HG03571 (cell line): ENCODE measurements around the gene SUSD6.
"Not testable (repeated sequence)": the region's sequence is repeated elsewhere in the genome, so short reads cannot be mapped to it uniquely, and the experiment has no call there.

Source experiments
- ATAC-seq: cut with Tn5 transposase; IDR thresholded peaks from one replicate; pipeline ENCODE4 v1.9.1; 2021; ENCODE audit not compliant: unreplicated experiment

The SUSD6 gene

DNA sequence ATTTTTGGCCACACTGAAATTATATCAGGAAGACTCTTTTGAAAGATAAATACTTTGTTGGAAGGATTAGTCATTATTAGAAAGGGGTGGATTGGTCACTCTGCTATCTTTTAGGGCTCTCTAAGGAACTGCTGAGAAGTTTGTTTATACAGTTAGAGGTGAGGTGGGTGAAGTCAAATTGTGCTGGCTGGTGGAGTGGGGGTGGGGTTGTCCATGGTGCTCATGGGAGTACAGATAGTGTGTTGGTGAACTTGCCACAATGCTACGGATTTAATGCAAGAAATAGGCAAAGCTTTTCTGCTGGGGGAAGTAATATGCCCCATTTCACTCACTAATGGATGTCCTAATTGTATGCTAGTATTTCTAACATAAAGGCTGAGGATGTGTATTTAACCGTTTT lies 35.8 kb downstream of the SUSD6 start:
- ATAC-seq: no peak

DNA sequence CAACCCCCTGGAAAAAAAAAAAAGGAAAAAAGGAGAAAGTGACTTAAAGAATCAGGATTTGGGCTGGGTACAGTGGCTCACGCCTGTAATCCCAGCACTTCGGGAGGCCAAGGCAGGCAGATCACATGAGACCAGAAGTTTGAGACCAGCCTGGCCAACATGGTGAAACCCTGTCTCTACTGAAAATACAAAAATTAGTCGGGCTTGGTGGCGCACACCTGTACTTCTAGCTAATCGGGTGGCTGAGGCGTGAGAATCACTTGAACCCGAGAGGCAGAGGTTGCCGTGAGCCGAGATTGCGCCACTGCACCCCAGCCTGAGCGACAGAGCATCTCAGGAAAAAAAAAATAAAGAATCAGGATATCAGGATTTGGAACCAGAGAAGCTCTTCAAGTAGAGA lies 36.2 kb downstream of the SUSD6 start:
- ATAC-seq: not testable (repeated sequence)

DNA sequence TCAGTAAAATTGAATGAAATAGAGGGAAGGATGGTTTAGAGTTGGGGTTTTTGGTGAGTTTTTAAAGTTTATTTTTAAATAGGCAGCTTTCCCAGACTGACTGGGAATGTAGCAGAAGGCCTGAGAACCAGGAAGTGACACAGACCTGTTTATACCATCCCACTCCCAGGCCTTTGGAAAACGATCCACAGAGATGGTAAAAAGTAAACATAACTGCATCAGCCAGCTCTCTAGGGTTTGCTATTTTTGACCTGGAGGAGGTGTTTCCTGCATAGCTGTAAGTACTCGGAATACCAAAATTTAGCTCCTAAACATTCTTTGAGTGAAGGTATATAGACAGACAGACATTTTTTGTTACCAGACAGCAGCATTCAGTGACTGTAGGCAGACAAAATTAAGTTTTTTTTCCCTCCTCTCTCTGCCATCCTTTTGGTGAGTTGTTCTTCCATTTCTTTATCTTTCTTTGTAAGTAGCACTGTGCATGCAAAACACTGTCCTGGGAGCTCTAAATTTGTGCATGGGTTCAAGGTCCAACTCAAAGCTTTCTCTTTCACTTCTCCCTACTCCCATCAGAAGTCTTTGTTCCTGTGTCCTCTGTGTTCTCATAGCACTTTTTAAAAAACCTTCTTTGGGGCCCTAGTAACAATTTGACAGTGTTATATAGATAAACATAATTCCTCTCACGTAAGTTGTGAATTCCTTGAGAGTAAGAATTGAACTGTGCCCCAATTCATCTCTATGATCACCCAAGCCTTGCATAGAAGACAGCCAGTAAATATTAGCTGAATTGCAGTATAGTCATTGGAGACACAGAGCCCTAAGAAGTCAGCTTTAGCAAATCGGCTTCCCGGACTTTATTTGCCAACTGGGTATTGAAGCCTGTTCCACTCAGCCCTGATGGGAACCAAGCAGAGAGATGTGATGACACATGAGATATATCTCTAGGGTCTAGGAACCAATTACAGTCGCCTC lies 37.4 kb downstream of the SUSD6 start:
- peak; percentile 39 for ATAC-seq

DNA sequence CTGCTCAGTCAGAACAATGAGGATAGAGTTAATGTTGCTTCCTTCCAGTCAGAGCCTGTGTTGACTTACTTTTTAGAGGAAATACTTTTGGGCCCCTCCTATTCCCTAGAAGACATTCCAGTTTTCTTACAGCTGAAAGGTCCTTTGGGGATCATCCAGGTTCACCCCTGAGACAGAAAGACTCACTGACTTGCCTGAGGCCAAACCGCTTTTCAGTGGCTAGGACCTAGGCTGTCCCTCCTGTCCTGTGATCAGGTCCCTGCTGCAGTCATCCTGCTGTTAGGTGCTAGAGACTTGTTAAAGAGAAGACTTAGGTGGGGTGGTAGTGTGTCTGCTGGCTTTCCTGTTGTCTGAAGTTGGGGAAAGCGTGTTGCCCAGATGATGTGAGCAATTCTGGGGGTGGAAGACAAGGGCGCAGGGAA lies 39.6 kb downstream of the SUSD6 start:
- no peak for ATAC-seq

DNA sequence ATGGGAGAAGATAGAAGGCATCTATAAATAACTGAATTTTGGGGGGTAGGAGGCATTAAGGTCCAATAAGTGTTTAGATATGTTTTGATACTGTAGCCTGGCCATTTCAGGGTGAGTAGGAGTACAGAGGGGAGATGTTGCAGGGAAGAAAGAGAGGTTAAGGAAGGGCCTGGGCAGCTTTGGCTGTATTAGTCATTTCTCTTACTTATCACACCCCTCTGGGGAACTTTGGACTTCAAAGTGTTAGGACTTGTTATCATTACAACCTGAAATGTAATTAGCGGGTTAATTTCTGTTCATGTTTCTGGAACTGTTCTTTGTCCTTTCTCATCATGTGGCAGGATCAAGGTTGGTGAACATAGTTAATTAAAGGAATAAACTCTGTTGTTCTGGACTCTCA lies 40.3 kb downstream of the SUSD6 start:
- no peak for ATAC-seq

DNA sequence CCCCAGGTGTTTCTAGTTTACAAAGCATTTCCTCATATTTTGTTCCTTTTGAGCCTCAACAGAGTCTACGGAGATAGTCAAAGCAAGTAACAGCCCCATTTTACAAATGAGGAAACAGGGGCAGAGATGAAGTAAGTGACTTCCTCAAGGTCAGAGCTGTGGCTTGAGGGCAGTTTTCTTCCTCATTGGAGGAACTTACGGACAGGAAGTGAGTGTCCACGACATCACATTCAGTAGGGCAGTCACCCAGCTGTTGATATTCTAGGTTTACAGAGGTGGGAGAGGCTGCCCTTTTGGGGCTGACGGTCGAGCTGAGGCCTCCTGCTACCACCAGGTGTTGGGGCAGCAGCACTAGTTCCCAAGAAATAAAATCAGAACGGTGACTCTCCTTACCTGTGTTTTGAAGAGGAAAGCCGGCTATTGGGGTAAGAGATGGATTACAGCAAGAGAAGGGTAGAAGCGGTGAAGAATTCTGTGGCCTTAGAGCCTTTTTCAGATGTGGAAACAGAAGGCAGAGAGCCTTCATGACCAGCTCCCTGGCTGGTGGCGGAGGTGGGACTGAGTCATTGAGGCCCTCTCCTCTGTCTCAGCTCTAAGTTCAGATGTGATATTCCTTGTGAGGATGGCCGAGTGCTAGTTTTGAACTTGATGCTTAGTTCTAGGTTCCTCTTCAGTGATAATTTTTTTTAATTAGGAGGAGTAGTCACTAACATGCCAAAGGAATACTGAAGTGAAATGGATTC lies 41.7 kb downstream of the SUSD6 start:
- ATAC-seq: peak; percentile 48

DNA sequence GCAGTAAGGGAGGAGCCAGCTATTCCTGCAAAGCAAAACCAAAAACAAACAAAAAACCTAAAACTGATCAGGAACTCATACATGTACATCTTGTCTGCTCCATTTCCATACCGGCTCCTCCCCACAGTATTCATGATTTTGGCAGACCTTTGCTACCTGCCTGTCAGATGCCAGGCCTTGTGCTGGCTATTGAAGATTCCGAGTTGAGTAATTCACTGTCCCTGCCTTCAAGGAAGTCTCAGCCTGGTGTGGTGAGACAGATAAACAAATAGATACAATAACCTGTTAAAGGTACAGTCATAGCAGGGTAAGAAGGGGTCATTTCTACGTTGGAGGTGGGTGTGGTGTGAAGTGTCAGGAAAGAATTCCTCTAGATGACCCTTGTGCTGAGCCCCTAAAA lies 42.7 kb downstream of the SUSD6 start:
- ATAC-seq: no peak

DNA sequence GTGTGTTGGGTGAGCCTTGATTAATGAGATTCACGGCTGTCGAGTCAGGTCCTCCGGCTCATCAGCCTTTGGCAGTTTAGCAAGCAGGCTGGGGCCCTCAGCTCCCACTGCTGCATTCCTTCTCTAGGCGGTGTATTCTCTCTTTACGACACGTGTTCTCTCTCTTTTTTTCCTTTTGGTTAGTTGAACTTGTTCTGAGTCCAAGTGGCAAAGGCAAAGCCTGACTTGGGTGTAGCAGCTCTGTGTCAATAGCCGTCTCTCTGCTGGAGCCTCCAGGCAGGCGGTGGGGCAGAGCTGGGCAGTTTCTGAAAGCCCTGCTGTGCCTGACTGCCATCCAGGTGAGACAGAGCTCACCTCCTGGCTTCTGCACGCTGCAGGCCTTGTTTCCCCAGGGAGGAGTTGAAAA lies 46.6 kb downstream of the SUSD6 start:
- no peak for ATAC-seq

DNA sequence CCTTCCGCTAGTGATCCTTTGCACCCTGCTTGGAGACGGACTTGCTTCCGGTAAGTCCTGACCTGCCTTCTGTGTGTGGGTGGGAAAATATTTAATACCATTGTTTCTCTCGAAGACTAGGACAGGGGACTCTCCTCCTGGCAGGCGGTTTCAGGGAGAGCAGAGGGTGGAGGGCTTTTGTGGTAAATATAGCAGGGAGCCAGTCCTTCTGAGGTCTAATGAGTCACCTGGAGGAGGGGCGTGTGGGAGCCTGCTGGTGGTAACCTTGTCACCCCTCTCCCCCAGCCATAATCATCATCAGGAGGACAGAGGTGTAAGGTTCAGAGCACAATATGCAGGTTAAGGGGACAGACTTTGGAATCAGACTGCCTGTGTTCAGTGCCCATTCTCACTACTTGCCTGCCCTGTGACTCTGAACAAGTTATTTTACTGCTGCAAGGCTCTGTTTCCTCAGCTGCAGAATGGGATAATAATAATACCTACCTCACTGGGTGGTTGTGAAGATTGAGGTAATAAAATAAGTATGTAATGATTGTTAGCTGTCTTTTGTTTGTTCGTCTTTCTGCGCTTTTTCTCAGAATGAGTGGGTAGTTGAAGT lies 47.4 kb downstream of the SUSD6 start:
- ATAC-seq: no peak

DNA sequence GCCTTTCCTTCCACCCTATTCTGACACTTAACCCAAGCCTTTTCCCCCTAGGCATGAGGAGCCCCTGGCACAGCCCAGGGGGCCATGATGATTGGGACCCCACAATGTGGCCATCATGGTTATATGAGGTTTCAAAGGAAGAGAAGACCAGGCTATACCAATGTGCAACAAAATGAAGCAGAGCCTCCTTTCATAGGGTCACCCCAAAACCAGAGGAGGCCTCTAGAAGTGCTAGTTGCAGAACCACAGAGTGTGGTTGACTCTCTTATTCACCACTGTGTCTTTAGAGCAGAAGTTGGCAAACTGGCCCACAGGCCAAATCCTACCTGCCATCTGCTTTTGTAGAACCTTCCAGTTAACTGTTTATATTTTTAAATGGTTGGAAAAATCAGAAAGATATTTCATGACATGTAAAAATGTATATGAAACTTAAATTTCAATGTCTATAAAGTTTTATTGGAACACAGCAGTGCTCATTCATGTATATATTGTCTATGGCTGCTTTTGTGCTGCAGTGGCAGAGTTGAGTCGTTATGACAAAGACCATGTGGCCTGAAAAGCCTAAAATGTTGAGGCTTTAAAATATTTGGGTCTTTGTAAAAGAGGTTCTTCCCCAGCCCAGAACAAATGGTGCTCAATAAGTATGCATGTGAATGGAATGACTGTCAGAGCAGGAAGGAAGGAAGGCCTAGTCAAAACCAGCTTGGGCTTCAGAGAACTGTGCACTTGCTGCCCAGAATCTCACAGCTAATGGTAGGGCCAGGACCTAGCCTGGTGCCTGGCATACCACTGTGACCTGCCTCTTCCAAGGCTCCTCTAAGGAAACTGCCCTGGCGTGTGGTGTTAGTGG lies 49.2 kb downstream of the SUSD6 start:
- no peak for ATAC-seq

DNA sequence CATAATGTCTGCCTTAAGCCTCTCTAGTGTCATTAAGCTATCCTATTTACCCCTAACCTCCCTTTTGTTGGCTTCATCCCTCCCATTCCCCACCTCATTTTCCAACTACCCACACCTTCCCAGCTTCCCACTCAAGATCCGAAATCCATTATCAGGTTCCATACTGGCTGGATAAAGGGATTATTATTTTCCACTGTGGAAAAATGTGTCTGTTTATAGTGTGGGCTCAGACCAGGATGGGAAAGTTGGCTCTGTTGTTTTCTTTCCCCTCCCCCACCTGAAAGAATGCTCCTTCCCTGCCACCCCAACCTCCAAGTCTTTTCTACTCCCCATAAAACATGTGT lies 49.8 kb downstream of the SUSD6 start:
- no peak for ATAC-seq

DNA sequence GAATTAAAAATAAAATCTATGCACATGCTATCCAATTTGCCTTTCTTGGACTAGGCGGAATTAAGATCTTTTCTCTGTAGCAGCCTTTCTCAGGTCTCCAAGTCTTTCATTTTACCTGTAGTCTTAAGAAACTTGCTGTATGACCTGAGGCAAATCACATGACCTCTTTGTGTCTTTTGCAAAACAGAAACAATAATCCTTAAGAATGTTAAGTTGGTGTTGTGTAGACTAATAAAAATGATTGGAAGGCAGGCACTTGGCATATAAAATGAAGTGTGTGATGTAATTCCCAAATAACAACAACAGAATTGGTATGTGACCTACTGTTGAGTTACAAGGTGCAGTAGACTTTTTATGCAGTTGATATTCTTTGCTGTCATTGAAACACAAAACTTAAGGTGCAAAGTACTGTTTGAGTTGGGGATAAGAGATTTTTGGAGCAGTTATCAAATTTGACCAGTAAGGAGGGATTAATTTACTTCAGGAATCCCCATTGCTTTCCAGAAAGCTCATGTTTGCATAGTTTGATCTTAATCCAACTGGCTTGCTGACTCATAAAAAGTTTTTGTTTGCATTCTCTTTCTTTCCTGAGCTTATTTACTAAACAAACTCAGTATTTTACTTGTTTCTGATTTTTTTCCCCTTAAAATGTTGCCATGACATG lies 51.4 kb downstream of the SUSD6 start:
- no peak for ATAC-seq

DNA sequence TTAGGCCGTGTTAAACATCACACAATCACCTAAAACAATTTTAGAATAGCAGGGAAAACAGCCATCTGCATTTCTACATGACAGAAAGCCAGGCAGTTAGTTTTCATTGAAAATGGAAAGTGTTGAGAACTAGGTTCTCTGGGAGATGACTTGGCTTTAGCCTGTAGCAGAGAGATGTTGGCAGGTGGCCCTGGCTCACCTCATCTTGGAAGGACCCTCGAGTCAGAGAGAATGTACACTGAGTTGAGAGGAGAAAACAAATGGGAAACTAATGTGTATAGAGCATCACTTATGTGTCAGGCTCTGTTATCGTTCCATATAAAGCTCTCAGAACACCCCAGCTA lies 51.9 kb downstream of the SUSD6 start:
- ATAC-seq: no peak

DNA sequence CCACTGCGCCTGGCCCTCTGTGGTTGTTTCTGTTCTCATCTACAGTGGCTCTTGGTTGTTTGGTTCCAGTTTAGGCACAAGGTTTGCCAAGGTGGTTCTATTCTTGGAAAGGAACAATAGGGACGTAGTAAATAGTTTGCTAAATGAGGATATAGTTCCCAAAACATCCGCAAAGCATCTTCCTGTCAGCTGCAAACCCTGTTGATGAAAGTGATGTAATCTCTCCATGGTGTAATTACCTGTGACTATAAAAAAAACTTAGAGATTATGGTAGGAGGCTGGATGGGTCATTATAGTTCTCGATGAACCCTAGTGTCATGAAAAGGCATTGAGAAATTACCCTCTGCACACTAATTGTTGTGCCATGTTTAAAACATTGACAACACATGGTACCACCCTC lies 52.9 kb downstream of the SUSD6 start:
- no peak for ATAC-seq

DNA sequence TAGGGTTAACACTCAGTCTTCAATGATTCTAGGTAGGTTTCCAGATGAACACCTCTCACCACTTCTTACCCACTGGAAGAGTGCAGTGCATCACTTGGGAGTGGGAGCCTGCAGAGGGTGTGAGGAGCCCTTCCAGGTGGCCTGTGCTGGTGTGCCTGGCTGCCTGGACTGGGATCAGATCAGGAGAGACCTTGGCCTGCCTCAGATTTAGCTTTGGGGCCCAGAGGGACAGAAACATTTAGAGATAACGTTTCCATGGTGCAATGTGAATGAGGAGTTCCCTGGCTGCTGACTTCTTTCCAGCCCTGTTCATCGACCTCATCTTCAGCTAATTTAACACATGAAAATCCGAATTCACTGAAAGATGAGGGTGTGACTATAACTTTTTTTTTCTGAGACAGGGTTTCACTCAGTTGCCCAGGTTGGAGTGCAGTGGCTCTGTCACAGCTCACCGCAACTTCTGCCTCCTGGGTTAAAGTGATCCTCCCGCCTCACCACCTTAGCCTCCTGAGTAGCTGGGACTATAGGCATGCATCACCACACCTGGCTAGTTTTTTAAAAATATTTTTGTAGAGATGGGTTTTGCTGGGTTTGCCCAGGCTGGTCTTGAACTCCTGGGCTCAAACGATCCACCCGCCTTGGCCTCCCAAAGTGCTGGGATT lies 53.6 kb downstream of the SUSD6 start:
- ATAC-seq: no peak

DNA sequence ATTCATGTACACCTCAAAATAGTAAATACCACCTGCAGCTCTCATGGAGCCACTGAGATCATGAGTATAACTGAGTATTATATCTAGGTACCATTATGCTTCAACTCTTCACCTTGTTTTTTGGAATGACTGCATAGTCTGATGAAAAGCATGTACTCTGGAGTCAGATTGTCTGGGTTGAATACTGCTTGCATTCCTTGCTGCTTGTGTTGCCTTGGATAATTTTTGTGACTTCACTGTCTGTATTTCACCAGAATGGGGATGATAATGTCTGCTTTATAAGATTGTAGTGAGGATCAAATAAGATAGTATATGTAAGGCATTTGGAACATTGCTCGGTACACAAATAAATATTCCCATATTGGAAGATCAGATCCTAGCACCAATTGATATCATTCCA lies 54.2 kb downstream of the SUSD6 start:
- no peak for ATAC-seq

DNA sequence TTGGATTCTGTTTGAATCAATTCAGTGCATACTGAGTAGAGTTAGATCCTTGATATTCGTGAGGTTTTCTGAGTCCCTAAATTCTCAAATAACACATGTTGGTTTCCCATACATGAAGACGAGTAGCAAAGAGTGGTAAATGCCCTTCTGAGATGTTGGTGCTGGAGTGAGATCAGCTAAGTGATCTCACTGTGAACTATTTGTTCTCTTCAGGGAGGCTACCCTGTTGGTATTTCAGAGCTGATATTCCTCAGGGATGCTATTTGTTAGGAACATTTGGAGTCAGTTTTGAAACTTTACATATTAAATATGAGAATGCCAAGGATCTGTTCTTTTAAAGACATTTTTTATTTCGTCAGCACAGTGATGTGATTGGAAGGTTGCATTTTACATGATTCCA lies 54.7 kb downstream of the SUSD6 start:
- ATAC-seq: no peak

DNA sequence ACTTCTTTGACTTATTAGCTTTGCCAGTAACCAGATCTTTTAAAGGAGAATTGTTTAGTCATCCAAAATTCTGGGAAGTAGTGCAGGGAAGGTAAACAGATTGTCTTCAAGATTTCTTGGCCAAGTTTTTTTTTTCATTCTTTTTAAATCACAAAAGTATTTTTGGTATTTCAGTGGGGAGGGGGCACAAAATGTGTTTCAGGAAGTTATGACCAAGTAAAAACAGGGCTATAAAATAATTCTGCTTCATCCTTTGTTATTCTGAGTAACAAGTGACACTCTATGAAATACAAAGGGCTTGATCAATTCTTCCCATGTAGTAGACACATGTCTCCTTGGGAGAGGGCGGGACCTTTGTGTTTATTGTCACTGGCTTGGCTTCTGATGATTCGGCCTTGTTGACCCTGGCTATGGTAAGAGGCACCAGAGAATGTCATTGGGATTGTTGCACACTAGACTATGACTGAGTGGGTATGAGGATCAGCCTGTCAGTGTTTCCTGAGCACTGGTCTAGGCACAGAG lies 55.4 kb downstream of the SUSD6 start:
- ATAC-seq: no peak

DNA sequence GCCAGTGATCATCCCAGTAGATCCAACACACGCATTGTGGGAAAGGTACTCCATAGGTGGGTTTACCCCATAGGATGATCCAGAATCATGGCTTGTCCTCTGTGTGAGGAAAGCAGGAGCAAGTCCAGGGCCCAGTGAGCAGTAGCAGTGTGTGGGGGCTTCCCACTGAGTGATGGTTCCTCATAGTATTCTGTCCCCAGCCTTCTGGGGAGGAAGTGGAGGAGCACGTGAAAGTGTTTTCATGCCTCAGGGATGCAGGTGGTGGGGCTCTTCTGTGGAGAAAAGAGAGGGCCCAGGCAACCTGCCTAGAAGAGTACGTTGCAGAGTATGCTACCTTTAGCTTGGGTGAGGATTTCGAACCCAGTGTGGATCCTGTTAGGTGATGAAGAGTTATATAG lies 56.5 kb downstream of the SUSD6 start:
- ATAC-seq: no peak

DNA sequence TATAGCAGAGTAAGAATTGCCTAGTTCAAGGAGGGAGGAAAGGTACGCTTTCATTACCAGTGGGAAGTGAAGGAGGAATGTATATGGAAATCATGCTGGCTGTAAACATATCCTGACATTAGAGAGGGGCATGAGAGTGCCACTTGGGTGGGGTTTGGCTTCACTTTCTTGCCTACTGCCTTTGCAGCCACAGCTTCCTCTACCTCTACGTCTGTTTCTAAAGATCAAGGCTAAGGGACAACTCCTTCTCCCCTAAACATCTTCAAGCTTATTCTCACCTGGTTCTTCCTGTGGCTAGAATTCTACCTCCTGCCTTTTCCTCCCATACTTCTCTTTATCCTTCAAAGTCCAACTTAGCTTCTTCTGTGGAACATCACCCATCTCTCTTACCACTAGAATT lies 58.0 kb downstream of the SUSD6 start:
- no peak for ATAC-seq
